ENCODE results near the gene NFATC2IP. TPM values are rescaled to one million over a fixed set of nuclear protein-coding genes. Genes with fewer than 3 reads are reported as not detected.
"Not testable (repeated sequence)": the region's sequence is repeated elsewhere in the genome, so short reads cannot be mapped to it uniquely, and the experiment has no call there.

The NFATC2IP gene
- total RNA-seq, 3 donors from 2014 or later: 23.2 to 38.1 (median 27.9) TPM

GRCh38 chr16:28923652-28924398 lies 26.9 kb upstream of the NFATC2IP start:
- no peak for DNase-seq (ENCODE audit: low spot score in 2 of 2)
- no peak for TF ChIP-seq CTCF (IDR thresholded peaks at IDR 0.05)
- no peak for TF ChIP-seq POLR2AphosphoS5 (IDR thresholded peaks at IDR 0.05)
- no peak for TF ChIP-seq POLR2A (IDR thresholded peaks at IDR 0.05)
- H3K27ac ChIP-seq: peak overlapping the region; percentile 95 to 99
- no peaks in the 10 kb centered on the region for H3K9me3 ChIP-seq
- peak overlapping the region in 2 of 3 donors; percentile 86 to 98 for H3K4me3 ChIP-seq
- H3K4me1 ChIP-seq: peaks cover 0 to 7% of the 10 kb centered on the region in 2 donors
- intact Hi-C loops (cut with DNase I; ENCODE audit: low total_unique reads): no loop called here
- no peaks in the 10 kb centered on the region for H3K36me3 ChIP-seq
- no peaks in the 10 kb centered on the region for H3K27me3 ChIP-seq

DNA sequence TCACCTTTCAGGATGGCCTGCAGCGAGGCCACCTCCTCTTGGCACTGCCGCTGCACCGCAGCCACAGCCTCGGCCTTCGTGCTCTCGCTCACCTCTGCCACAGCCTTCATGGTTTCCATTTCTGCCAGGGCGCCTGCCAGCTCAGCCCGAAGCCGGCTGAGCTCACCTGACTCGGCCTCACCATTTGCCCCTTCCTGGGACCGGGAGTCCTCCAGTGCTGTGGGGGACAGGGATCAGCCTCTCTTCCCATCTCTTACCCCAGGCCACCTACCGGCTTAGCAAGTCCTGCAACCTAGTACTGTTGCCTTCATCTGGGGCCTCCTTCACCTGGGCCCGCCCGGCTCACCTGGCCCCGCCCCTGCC lies 26.4 kb upstream of the NFATC2IP start:
- Histone ChIP-seq H3K4me1 (peaks cover 0 to 7% of the 10 kb centered on the region in 2 donors), H3K4me3 (peak overlapping the region; percentile 86 to 98 (median 89)), H3K27me3 (no peaks in the 10 kb centered on the region), H3K36me3 (no peaks in the 10 kb centered on the region), H3K27ac (peak overlapping the region; percentile 95 to 99), H3K9me3 (no peaks in the 10 kb centered on the region)
- intact Hi-C loops (cut with DNase I; ENCODE audit: low total_unique reads): no loop called here
- TF ChIP-seq POLR2AphosphoS5 (IDR thresholded peaks at IDR 0.05) (no peak), CTCF (IDR thresholded peaks at IDR 0.05) (peak in 2 of 3 donors; percentile 34 to 61), POLR2A (IDR thresholded peaks at IDR 0.05) (no peak)
- DNase-seq (ENCODE audit: low spot score in 2 of 2): no peak

DNA sequence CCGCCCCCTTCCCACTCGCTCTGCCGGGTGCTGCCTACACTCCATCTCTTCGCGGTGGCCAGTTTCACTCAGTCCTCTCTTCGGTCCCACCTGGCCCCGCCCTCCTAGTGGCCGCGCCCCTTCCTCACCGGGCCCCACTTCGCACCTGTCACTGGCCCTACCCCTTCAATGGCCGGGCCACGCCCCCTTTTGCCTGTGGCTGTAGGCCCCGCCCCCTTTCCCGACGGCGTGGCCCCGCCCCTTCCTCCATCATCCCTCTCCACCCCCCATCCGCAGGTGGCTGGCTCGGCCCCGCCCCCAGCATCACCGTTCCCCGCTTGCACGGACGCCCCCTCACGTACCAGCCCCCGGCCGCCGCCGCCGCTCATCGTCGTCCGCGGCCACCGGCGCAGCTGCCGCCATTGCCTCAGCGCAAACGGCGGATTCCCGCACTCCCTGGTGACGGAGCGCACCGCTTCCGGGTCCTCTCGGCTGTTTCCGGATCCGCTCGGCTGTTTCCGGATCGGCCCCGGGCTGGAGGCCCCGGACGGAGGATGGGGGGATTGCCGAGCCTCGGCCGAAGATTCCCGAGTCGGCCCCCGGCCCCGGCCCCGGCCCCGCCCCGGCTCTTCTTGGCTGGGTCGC lies 25.9 kb upstream of the NFATC2IP start, which contains the start of gene RABEP2:
Gene RABEP2 (minus strand): TSS at position 477 of the 624 bp plus-strand sequence. CDS start 75 bp downstream, at position 402.
- no peaks in the 10 kb centered on the region for H3K36me3 ChIP-seq

GRCh38 chr16:28925386-28926228 lies 25.1 kb upstream of the NFATC2IP start:
- H3K27me3 ChIP-seq: no peaks in the 10 kb centered on the region
- peak; percentile 67 to 70 for DNase-seq (ENCODE audit: low spot score in 2 of 2)
- H3K36me3 ChIP-seq: no peaks in the 10 kb centered on the region
- TF ChIP-seq POLR2AphosphoS5 (IDR thresholded peaks at IDR 0.05): peak in 1 of 3 donors; percentile 28
- TF ChIP-seq POLR2A (IDR thresholded peaks at IDR 0.05): no peak
- peaks cover 0 to 7% of the 10 kb centered on the region in 2 donors for H3K4me1 ChIP-seq
- intact Hi-C loops (cut with DNase I; ENCODE audit: low total_unique reads): no loop called here
- peak overlapping the region; percentile 86 to 98 (median 89) for H3K4me3 ChIP-seq
- H3K27ac ChIP-seq: peak overlapping the region; percentile 95 to 99
- no peaks in the 10 kb centered on the region for H3K9me3 ChIP-seq

More for the DNA sequence above, 25.9 kb upstream of the NFATC2IP start, which contains the start of gene RABEP2:
- peak in 2 of 3 donors; percentile 60 to 74 for TF ChIP-seq POLR2AphosphoS5 (IDR thresholded peaks at IDR 0.05)
- TF ChIP-seq POLR2A (IDR thresholded peaks at IDR 0.05): peak; percentile 37
- TF ChIP-seq CTCF (IDR thresholded peaks at IDR 0.05): peak in 1 of 3 donors; percentile 2
- Histone ChIP-seq H3K9me3 (no peaks in the 10 kb centered on the region), H3K4me1 (peaks cover 0 to 7% of the 10 kb centered on the region in 2 donors), H3K4me3 (peak within 1 kb of the TSS; percentile 86 to 98 (median 89)), H3K27me3 (no peaks in the 10 kb centered on the region), H3K27ac (peak within 1 kb of the TSS; percentile 95 to 99)
- peak; percentile 98 to 99 for DNase-seq (ENCODE audit: low spot score in 2 of 2)
- intact Hi-C loops (cut with DNase I; ENCODE audit: low total_unique reads): no loop called here

DNA sequence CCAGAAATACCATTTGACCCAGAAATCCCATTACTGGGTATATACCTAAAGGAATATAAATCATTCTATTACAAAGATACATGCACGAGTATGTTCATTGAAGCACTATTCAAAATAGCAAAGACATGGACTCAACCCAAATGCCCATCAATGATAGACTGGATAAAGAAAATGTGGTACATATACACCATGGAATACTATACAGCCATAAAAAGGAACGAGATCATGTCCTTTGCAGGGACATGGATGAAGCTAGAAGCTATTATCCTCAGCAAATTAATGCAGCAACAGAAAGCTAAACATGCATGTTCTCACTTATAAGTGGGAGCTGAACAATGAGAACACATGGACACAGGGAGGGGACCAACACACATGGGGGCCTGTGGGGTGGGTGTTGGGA lies 24.5 kb upstream of the NFATC2IP start:
- intact Hi-C loops (cut with DNase I; ENCODE audit: low total_unique reads); H3K9me3 ChIP-seq; H3K27me3 ChIP-seq; H3K4me1 ChIP-seq; H3K36me3 ChIP-seq; DNase-seq (ENCODE audit: low spot score in 2 of 2): not testable (repeated sequence)
- peak overlapping the region in 2 of 3 donors; percentile 89 to 98 for H3K4me3 ChIP-seq
- peak overlapping the region; percentile 95 to 99 for H3K27ac ChIP-seq
